ENCODE data around the gene STC2. TPM values are rescaled to one million over a fixed set of nuclear protein-coding genes. Genes with fewer than 3 reads are reported as not detected.

STC2 gene
- total RNA-seq, 4 donors from 2014 or later = 1.5 to 8.1 (median 2.0) TPM

GRCh38 chr5:173281910-173282309, 46.3 kb downstream of the STC2 start:
- 17 to 33% methylated on average over 5 to 6 of the region's 6 CpGs for WGBS, 2 donors (ENCODE audit: low coverage in 1 of 2)

GRCh38 chr5:173279166-173279565, 49.0 kb downstream of the STC2 start:
- TF ChIP-seq CTCF (IDR thresholded peaks at IDR 0.05) (no peak), EP300 (IDR thresholded peaks at IDR 0.05; ENCODE audit: low read depth) (no peak), POLR2AphosphoS5 (IDR thresholded peaks at IDR 0.05) (no peak), POLR2A (IDR thresholded peaks at IDR 0.05) (no peak)
- Histone ChIP-seq H3K27ac (no peak overlapping the region), H3K9me3 (no peaks in the 10 kb centered on the region), H3K27me3 (peaks cover 52% of the 10 kb centered on the region), H3K36me3 (no peaks in the 10 kb centered on the region), H3K4me1 (peaks cover 0 to 8% (median 5%) of the 10 kb centered on the region in 4 donors), H3K4me3 (no peak overlapping the region)
- in situ Hi-C loops (cut with MboI; ENCODE audit: low pct_ligation_motif_present in 1 of 4, low pct_unique_long_range_greater_than_20kb in 1 of 4, low sequenced_read_pairs in 3 of 4) = loop anchor here in 2 of 4 donors (25.0 kb wide), 2 partner anchors 317 to 683 kb away; partner anchors contain the start of gene RPL26L1 (in 1 of the 2)
- intact Hi-C loops (cut with DNase I; ENCODE audit: low total_unique reads) = no loop called here
- no peak for DNase-seq
- 92 to 100% methylated on average over 3 to 5 of the region's 5 CpGs for WGBS, 2 donors (ENCODE audit: low coverage in 1 of 2)

More at GRCh38 chr5:173281910-173282309, 46.3 kb downstream of the STC2 start:
- TF ChIP-seq POLR2AphosphoS5 (IDR thresholded peaks at IDR 0.05) = no peak
- TF ChIP-seq POLR2A (IDR thresholded peaks at IDR 0.05) = no peak
- TF ChIP-seq CTCF (IDR thresholded peaks at IDR 0.05) = no peak
- no peak for TF ChIP-seq EP300 (IDR thresholded peaks at IDR 0.05; ENCODE audit: low read depth)
- no peak overlapping the region for H3K4me3 ChIP-seq
- H3K36me3 ChIP-seq = no peaks in the 10 kb centered on the region
- H3K9me3 ChIP-seq = no peaks in the 10 kb centered on the region
- DNase-seq = no peak
- intact Hi-C loops (cut with DNase I; ENCODE audit: low total_unique reads) = no loop called here
- peaks cover 0 to 8% (median 5%) of the 10 kb centered on the region in 4 donors for H3K4me1 ChIP-seq
- in situ Hi-C loops (cut with MboI; ENCODE audit: low pct_ligation_motif_present in 1 of 4, low pct_unique_long_range_greater_than_20kb in 1 of 4, low sequenced_read_pairs in 3 of 4) = loop anchor here in 2 of 4 donors (25.0 kb wide), 2 partner anchors 320 to 680 kb away; partner anchors contain the start of gene RPL26L1 (in 1 of the 2)
- H3K27ac ChIP-seq = no peak overlapping the region
- peaks cover 60% of the 10 kb centered on the region for H3K27me3 ChIP-seq

- Histone ChIP-seq H3K4me1 (peaks cover 0 to 5% (median 3%) of the 10 kb centered on the region in 4 donors), H3K4me3 (no peak overlapping the region), H3K36me3 (no peaks in the 10 kb centered on the region), H3K27me3 (peaks cover 47% of the 10 kb centered on the region), H3K9me3 (no peaks in the 10 kb centered on the region), H3K27ac (no peak overlapping the region)
- intact Hi-C loops (cut with DNase I; ENCODE audit: low total_unique reads) (no loop called here), in situ Hi-C loops (cut with MboI; ENCODE audit: low pct_ligation_motif_present in 1 of 4, low pct_unique_long_range_greater_than_20kb in 1 of 4, low sequenced_read_pairs in 3 of 4) (loop anchor here in 2 of 4 donors (25.0 kb wide), 2 partner anchors 316 to 684 kb away; partner anchors contain the start of gene RPL26L1 (in 1 of the 2))
- DNase-seq = no peak
- TF ChIP-seq CTCF (IDR thresholded peaks at IDR 0.05) (no peak), EP300 (IDR thresholded peaks at IDR 0.05; ENCODE audit: low read depth) (no peak), POLR2AphosphoS5 (IDR thresholded peaks at IDR 0.05) (no peak), POLR2A (IDR thresholded peaks at IDR 0.05) (no peak)
- 67 to 76% methylated on average over 2 to 5 of the region's 5 CpGs for WGBS, 2 donors (ENCODE audit: low coverage in 1 of 2)
Measured at GRCh38 chr5:173278641-173279040, 49.6 kb downstream of the STC2 start.

- in situ Hi-C loops (cut with MboI; ENCODE audit: low pct_ligation_motif_present in 1 of 4, low pct_unique_long_range_greater_than_20kb in 1 of 4, low sequenced_read_pairs in 3 of 4) (loop anchor here in 2 of 4 donors (25.0 kb wide), 2 partner anchors 316 to 684 kb away; partner anchors contain the start of gene RPL26L1 (in 1 of the 2)), intact Hi-C loops (cut with DNase I; ENCODE audit: low total_unique reads) (no loop called here)
- Histone ChIP-seq H3K9me3 (no peaks in the 10 kb centered on the region), H3K27me3 (peaks cover 42% of the 10 kb centered on the region), H3K4me3 (no peak overlapping the region), H3K27ac (no peak overlapping the region), H3K4me1 (peaks cover 0 to under 1% (median 0%) of the 10 kb centered on the region in 4 donors), H3K36me3 (no peaks in the 10 kb centered on the region)
- no peak for DNase-seq
- TF ChIP-seq POLR2AphosphoS5 (IDR thresholded peaks at IDR 0.05) (no peak), EP300 (IDR thresholded peaks at IDR 0.05; ENCODE audit: low read depth) (no peak), POLR2A (IDR thresholded peaks at IDR 0.05) (no peak), CTCF (IDR thresholded peaks at IDR 0.05) (no peak)
- WGBS, 2 donors (ENCODE audit: low coverage in 1 of 2) = 50 to 70% methylated on average over 2 to 9 of the region's 9 CpGs
Measured at GRCh38 chr5:173278172-173278571, 50.0 kb downstream of the STC2 start.

All from transverse colon (tissue), 4 donors.